ENCODE results near the gene SPATA3.

GRCh38 chr2:231049286-231050017 is 53.5 kb downstream of the SPATA3 start:
- TF ChIP-seq CTCF (IDR thresholded peaks at IDR 0.05) (no peak), POLR2A (IDR thresholded peaks at IDR 0.05) (no peak)
